ENCODE results near the gene TBC1D9B.

Gene TBC1D9B

GRCh38 chr5:179907556-179908324 is at the start of gene TBC1D9B:
TSS of gene TBC1D9B (minus strand) at chr5:179907897. CDS start at chr5:179907821, 76 bp downstream.
- peak; percentile 76 for DNase-seq (ENCODE audit: low spot score)

DNA sequence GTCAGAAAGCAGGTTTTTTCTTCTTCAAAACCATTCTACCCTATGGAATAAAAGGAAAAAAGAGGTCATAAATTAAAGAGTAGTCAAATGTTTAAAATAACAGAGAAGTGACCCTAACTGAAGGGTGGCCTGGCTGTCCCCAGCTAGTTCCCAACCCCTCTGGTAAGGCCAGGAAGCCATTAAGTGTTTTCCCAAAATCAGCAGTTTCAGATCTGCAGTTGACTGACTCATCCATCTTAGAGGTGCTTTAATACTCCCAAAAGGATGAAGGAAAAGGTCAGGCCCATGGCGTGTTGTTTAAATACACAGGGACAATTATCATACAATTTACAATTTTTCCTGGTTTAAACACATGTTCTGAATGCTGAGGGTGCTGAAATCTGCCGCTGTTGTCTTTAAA is 47.9 kb upstream of the TBC1D9B start:
- DNase-seq (ENCODE audit: low spot score), result no peak

DNA sequence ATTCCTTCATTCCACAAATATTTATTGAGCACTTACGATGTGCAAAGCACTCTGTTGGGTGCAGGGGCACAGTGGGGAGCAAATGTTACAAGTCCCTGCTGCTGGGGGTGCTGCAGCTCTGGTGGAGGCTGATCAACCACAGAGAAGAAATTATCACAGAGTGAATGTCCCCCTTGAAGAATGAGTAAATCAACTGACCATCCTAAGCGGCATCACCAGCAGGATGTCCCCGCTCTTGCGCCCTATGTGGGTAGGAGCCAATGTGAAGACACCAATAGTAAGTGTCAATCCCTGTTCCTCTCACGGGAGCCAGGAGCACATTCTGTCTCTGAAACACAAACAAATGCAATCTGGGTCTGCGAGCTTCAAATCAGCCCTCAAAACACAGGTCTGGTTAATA is 47.4 kb upstream of the TBC1D9B start:
- DNase-seq (ENCODE audit: low spot score), result no peak

GRCh38 chr5:179954434-179954833 is 46.7 kb upstream of the TBC1D9B start:
- DNase-seq (ENCODE audit: low spot score), result no peak

DNA sequence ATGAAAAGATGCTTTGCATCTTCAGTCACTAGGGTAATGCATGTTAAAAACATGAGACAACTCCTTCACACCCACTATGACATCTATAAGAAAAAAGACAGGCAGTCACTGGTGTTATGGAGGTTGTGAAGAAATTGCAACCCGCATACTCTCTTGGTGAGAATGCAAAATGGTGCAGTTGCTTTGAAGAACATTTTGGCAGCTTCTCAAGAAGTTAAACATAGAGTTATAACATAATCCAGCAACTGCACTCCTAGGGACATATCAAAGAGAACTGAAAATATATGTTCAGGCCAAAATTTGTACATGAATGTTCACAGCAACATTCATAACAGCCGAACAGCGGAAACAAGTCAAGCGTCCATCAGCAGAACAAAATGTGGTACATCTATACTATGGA is 46.3 kb upstream of the TBC1D9B start:
- no peak for DNase-seq (ENCODE audit: low spot score)

GRCh38 chr5:179936976-179937681 is 29.4 kb upstream of the TBC1D9B start:
- no peak for DNase-seq (ENCODE audit: low spot score)

DNA sequence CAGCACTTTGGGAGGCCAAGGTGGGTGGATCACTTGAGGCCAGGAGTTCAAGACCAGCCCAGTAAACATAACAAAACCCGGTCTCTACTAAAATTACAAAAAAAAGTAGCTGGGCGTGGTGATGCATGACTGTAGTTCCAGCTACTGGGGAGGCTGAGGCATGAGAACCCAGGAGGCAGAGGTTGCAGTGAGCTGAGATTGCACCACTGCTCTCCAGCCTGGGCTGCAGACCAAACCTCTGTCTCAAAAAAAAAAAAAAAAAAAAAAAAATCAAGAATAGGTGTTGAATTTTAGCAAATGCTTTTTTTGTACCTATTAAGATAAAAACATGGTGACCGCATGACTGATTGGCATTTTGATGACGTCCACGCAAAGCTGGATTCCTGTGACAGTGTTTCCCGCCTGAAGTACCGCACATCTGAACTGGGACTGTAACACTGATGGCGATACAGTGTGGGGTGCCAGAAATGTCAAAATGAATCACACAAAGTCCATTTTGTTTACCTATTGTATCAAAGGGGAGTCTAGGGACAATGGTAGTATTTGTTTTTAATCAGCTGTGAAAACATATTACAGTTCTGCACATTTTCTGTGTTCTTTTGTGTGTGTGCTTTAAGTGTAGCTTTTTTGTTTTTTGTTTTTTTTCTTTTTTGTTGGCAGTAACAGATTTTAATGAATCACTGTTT is 23.2 kb upstream of the TBC1D9B start:
- DNase-seq (ENCODE audit: low spot score), result no peak

GRCh38 chr5:179927824-179928223 is 20.1 kb upstream of the TBC1D9B start:
- DNase-seq (ENCODE audit: low spot score), result no peak

DNA sequence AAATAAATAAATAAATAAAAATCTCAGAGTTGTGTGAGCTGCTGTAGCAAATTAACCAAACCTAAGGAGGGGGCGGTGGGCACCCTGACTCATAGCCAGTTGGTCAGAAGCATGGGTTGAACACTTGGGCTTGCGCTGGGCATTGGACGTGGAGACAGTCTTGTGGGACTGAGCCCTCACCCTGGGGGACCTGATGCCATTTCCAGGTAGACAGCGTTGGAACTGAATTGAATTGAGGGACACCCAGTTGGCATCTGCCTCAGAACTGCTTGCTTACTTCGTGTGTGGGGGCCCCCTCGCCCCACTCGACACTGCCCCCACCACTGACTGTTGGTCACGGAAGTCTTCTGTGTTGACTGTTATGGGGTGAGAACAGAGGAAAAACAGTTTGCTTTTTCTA is 19.0 kb upstream of the TBC1D9B start:
- no peak for DNase-seq (ENCODE audit: low spot score)

- DNase-seq (ENCODE audit: low spot score), result no peak
These were observed 15.7 kb upstream of the TBC1D9B start for GRCh38 chr5:179923436-179923835.

GRCh38 chr5:179920175-179920574 is 12.5 kb upstream of the TBC1D9B start:
- DNase-seq (ENCODE audit: low spot score), result no peak

GRCh38 chr5:179919487-179920060 is 11.9 kb upstream of the TBC1D9B start:
- no peak for DNase-seq (ENCODE audit: low spot score)

DNA sequence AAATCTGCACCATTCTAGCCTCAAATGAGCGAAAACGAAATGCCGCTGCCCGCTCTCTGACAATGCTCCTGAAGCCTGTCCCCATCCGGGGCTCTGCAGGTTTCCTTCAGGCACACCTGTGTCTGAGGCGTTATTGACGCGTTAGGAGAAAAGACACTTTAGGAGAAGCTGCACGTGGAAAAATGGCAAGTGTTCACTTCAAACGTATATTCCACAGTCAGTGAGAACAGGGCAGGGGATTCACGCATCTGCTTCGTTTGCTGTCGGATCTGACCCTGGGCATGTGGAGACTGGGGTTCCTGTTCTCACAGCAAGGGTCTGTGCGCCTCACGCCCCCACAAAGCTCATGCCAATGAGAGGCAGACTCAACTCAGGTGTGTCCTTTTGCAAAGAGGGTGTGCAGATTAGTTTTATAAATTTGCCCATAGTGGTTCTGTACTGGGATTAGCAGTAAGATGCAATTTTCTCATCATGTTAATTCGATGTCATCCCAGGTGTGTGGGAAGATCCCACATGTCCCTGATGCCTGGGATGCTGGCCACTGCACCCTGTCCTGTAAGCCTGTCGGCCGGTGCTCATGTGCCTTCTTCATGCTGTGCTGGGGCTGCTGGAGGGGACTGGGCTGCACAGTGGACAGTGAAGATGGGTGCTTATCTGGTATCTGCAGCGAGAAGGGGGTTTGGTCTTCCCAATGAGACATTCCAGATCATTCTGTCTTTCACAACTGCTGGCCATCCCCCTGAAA is 11.2 kb upstream of the TBC1D9B start:
- DNase-seq (ENCODE audit: low spot score), result no peak

- DNase-seq (ENCODE audit: low spot score), result no peak
These were observed 8.8 kb upstream of the TBC1D9B start for GRCh38 chr5:179916523-179916922.

DNA sequence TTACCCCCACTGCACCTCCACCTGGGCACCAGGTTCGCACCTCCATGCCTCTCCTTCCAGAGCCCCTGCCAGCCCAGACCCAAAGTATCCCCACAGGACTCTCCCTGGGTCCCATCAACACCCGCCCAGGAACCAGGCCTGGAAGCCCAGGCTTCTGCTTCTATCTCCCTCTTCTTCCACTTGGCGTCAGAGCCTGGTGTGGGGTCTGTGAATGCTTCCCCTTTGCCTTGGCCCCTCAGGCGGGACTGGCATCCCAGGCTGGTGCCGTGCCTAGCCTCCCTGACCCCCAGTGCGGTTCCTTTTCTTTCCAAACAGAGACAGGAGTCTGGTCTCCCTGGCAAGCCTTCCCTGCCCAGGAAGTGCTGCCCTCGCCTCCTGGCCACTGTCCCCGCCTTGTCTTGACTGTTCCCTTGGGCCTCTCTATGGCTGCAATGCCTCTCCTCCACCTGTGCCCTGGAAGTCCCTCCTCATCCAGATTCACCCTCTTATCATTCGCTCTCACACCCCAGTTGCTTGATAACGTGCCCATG is 7.8 kb upstream of the TBC1D9B start:
- no peak for DNase-seq (ENCODE audit: low spot score)

GRCh38 chr5:179914032-179914755 is 6.5 kb upstream of the TBC1D9B start:
- DNase-seq (ENCODE audit: low spot score), result peak; percentile 7

- DNase-seq (ENCODE audit: low spot score), result no peak
These were observed 5.8 kb upstream of the TBC1D9B start for GRCh38 chr5:179913461-179913860.

- no peak for DNase-seq (ENCODE audit: low spot score)
These were observed 5.3 kb upstream of the TBC1D9B start for GRCh38 chr5:179912951-179913350.

GRCh38 chr5:179912386-179912785 is 4.7 kb upstream of the TBC1D9B start:
- no peak for DNase-seq (ENCODE audit: low spot score)

- DNase-seq (ENCODE audit: low spot score), result no peak
These were observed 1.5 kb upstream of the TBC1D9B start for GRCh38 chr5:179909224-179909623.

GRCh38 chr5:179908528-179908927 is 831 bp upstream of the TBC1D9B start:
- no peak for DNase-seq (ENCODE audit: low spot score)

Data from CD4-positive, alpha-beta T cell treated with Interleukin-2 at 100 ng/mL for 4 hours (primary cell).